Activated CD8-positive, alpha-beta memory T cell treated with anti-CD3 and anti-CD28 coated beads, Interleukin-2, amount 50 U/mL, for 24 hours (primary cell): Measurements from ENCODE around the gene FKBP1C.
"Not testable (repeated sequence)": the region's sequence is repeated elsewhere in the genome, so short reads cannot be mapped to it uniquely, and the experiment has no call there.

ENCODE experiments used
- DNase-seq: peaks from one replicate; pipeline ENCODE4 v3.0.0-alpha.2; 2020; ENCODE audit errors: extremely low read depth

Gene FKBP1C

GRCh38 chr6:63211343-63211742 lies at the start of gene FKBP1C:
Gene FKBP1C, plus strand, starts transcription at chr6:63211469.
- not testable (repeated sequence) for DNase-seq

DNA sequence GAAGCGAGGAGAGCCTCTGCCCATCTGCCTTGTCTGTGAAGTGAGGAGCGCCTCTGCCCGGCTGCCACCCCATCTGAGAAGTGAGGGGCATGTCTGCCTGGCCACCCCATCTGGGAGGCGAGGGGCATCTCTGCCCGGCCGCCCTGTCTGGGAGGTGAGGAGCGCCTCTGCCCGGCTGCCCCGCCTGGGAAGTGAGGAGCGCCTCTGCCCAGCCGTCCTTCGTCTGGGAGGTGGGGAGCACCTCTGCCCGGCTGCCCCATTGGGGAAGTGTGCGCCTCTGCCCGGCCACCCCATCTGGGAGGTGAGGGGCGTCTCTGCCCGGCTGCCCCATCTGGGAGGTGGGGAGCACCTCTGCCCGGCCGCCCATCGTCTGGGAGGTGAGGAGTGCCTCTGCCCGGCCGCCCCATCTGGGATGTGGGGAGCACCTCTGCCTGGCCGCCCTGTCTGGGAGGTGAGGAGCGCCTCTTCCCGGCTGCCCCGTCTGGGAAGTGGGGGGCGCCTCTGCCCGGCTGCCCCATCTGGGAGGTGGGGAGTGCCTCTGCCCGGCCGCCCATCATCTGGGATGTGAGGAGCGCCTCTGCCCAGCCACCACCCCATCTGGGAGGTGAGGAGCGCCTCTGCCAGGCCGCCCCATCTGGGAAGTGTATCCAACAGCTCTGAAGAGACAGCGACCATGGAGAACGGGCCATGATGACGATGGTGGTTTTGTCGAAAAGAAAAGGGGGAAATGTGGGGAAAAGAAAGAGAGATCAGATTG lies 47.0 kb upstream of the FKBP1C start:
- not testable (repeated sequence) for DNase-seq

DNA sequence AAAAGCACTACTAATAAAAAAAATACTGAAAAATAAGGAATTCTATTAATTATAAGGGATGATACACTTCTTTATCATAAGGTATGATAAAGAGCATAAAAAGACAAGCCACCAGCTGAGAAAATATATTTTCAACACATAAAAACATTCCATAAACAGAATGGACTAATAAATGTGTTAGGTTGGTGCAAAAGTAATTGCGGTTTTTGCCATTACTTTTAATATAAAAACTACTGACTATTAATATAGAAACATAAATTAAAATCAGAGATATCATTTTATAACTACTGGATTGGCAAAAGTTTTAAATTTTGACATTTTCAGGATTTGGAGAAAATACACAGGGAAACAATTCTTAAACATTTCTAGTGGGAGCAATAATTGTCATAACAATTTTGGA lies 37.1 kb upstream of the FKBP1C start:
- no peak for DNase-seq

DNA sequence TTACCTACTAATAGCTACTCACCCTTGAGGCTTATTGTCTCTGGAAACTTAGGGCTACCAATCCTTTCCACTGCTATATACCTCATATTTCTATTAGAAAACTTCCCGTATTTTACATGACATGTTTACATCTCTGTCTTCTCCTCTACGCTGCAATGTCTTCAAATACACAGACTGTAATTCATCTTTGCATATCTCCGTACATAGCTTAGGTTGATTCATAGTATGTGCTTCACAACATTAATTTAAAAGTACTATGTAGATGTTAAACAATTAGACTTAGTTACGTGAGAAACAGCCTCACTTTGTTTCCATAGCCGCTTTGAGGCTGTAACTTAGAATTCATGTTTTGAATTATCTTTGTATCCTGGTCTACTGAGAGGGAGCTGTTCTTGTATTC lies 35.1 kb upstream of the FKBP1C start:
- no peak for DNase-seq

DNA sequence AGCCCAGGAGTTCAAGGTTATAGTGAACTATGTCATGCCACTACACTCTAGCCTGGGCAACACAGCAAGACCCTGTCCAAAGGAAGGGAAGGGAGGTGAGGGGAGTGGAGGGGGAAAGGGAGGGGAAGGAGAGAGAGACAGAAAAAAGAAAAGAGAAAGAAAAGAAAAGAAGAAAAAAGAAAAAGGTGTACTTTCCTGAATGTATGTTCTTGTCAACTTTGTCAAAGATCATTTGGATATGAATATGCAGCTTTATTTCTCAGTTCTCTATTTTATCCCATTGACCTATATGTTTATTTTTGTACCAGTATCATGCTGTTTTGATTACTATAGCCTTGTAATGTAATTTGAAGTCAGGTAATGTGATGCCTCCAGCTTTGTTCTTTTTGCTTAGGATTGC lies 30.9 kb upstream of the FKBP1C start:
- DNase-seq: no peak

DNA sequence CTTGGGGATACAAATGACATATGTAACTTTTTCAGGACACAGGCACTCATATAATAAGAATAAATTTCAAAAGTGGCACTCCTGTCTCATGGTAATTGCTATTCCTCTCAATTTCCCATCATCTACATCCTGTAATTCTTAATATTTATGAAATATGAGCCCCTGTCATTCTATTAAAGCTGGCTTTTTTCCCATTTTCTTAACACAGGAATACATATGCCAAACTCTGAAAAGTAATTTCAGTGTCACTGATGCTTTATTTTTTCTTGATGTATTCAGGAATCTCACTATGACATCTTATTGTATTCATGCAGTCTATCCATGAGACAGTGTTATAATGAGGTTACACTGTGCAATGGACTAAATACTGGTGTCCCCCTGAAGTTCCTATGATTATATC lies 24.3 kb upstream of the FKBP1C start:
- DNase-seq: no peak

GRCh38 chr6:63188828-63189227 lies 22.4 kb upstream of the FKBP1C start:
- DNase-seq: no peak

DNA sequence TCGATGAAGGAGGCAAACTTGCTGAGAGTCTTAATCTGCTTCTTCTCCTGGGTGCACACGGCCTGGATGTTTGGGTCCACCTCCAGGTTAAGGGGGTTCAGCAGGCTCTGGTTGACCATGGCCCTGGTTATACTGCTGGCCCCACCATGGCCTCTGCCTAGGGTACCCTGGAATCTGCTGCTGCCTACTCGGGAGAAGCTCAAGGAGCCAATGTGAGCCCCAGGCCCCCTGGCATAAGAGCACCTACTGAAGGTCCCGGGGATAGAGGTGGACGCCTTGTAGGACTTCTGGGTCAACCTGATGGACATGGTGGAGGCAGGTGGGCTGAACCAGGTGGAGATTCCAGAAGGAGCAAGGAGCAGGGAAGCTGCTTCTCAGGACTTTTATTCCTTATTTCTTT lies 17.9 kb upstream of the FKBP1C start:
- no peak for DNase-seq

GRCh38 chr6:63197741-63198140 lies 13.5 kb upstream of the FKBP1C start:
- DNase-seq: no peak

DNA sequence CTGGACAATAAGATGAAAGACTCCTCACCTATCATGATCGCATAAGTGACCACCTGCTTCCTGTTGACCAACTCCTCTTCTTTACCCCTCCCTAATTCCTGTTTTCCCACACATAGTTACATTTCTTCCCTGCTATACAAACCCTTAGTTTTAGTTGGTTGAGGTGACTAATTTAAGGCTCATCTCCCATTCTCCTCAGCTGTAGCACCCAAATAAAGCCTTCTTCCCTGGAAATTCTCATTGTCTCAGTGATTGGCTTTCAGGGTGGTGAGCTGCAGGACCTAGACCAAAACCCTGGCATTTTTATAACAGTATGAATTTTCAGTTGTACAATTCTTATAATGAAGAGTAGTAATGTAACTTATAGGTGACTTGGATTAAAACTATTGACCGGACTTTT lies 2.1 kb downstream of the FKBP1C start:
- DNase-seq: no peak

GRCh38 chr6:63214816-63215215 lies 3.5 kb downstream of the FKBP1C start:
- no peak for DNase-seq

DNA sequence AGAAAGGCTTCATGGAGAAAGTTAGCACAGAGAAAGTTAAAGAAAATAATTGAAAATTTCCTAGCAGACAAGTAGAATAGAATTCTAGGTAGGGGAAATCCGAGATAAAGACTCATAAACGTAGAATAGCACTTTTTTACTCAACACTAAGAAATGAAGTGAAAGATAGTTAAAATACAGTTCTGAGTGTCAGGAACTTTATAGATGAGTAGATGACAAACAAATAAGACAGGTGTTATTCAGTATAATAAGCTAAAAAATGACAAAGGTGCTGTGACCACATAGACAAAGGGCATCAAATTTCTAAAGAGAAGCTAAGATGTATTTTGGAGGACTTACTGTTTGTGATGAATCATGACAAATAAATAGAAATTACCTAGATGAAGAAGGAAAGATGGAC lies 12.9 kb downstream of the FKBP1C start:
- DNase-seq: no peak

DNA sequence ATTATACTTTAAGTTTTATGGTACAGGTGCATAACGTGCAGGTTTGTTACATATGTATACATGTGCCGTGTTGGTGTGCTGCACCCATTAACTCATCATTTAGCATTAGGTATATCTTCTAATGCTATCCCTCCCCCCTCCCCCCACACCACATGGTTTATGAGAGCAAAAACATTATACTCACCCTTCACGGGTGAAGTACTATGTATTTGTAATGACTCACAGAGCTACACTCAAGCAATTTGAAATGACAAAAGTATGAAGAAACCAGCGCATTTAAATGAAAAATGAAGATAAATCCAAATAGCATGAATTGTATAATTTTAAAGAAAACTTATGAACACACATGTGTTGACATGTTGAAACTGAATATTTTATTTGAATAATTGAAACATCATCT lies 14.7 kb downstream of the FKBP1C start:
- DNase-seq: not testable (repeated sequence)

- DNase-seq: not testable (repeated sequence)
These were observed 16.9 kb downstream of the FKBP1C start for GRCh38 chr6:63227928-63228894.

- not testable (repeated sequence) for DNase-seq
These were observed 18.8 kb downstream of the FKBP1C start for GRCh38 chr6:63230027-63230426.

DNA sequence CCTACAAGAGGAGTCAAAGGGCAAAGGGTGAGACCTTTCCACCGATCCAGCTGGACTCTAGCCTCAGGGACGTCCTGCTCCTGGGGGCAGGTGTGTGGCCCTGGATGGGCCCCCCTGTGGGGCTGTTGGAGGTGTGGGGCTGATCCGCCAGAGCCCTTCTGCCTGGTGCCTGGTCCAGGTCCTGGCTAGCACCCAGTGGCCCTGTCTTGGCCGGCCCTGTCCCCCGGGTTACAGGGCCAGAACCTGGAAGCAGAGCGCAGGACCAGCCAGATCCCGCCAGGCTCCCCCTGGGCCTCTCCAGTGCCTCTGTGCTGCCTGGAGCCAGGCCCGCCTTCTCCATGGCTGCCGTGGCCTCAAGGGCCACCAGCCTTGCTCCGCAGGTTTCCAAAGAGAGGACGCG lies 19.2 kb downstream of the FKBP1C start:
- DNase-seq: not testable (repeated sequence)

DNA sequence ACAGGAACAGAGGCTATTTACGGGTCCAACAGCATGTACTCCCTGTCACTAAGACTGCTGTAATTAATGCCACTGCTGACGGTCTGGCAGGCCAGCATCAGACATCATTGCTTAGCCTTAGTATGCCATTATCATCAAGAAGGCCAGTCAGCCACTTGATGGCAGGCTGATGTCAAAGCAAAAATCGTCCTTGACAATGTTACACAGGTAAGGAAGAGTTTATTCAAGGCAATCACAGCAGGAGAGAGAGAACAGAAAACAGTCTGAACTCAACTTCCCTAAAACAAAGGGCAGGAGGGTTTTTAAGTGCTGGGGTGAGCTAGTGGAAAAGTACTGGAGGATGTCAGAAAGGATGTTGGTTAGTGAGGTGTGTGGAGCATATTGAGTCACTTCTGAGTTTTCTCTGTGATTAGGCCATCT lies 25.1 kb downstream of the FKBP1C start:
- DNase-seq: no peak

GRCh38 chr6:63245420-63245819 lies 34.2 kb downstream of the FKBP1C start:
- DNase-seq: no peak

- DNase-seq: no peak
These were observed 34.6 kb downstream of the FKBP1C start for GRCh38 chr6:63245909-63246308.

- DNase-seq: no peak
These were observed 35.3 kb downstream of the FKBP1C start for GRCh38 chr6:63246581-63246980.

GRCh38 chr6:63249875-63250482 lies 38.7 kb downstream of the FKBP1C start:
- DNase-seq: no peak

- no peak for DNase-seq
These were observed 47.9 kb downstream of the FKBP1C start for GRCh38 chr6:63259153-63259552.
